ENCODE measurements around the gene SATB1. TPM values are rescaled to one million over a fixed set of nuclear protein-coding genes. Genes with fewer than 3 reads are reported as not detected.

The SATB1 gene
- total RNA-seq, 1 experiment from 2014 or later, result 0.72 TPM

DNA sequence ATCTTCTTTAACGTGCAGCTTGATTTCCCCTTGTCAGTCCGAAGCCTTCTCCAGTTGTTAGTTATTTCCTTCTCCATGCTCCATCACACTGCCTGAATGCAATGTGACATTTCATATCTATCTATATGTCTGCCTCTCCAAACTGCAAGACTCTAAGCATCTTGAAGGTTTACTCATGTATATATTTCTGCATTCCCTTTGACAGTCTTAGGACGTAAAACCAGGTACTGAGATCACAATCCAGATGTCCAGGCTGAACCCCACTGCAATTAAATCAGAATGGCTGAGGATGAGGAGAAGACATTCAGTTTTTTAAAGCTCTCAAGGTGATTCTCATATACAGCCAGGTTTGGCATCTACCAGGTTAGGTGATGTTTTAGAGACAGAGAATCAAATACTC is 6.1 kb upstream of the SATB1 start:
- DNase-seq (ENCODE audit: low read depth), result no peak

GRCh38 chr3:18428991-18429745 is 4.0 kb upstream of the SATB1 start:
- no peak for DNase-seq (ENCODE audit: low read depth)

DNA sequence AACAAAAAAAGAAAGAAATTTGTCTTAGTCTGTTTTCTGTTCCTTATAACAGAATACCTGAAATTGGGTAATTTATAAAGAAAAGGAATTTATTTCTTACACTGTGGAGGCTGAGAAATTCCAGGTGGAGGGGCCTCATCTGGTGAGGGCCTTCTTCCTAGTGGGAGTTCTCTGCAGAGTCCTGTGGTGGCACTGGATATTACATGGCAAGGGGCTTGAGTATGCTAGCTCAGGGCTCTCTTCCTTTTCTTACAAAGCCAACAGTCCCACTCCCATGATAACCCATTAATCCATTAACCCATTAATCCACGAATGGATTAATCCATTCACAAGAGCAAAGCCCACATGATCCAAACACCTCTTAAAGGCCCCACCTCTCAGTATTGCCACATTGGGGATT is 2.9 kb upstream of the SATB1 start:
- DNase-seq (ENCODE audit: low read depth), result no peak

GRCh38 chr3:18426597-18427193 is 1.6 kb upstream of the SATB1 start:
- no peak for DNase-seq (ENCODE audit: low read depth)

- no peak for DNase-seq (ENCODE audit: low read depth)
These were observed 610 bp upstream of the SATB1 start for GRCh38 chr3:18425641-18426257.

DNA sequence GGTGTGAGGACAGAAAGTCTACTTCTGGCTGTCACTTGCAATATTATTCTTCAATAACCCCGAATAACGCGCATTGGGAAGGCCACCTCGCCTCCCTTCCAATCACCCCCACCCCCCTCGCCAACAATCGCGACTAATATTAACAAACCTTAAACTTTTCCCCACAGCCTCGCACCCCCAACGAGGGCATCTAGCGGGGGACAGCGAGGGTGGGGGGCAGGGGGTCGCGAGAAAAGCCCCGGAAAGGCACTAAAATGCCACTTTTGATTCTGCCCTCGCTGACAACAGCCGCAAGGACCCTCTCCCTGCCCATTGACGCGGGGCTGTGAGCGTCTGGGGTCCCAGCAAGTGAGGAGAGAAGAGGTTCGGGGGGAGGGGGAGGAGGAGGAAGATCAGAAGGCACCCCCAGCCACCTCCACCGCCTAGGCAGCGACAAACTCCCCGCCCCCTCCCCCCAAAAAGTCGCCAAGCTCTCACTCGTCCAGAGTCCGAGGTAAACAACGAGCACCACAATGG is 868 bp downstream of the SATB1 start:
- DNase-seq (ENCODE audit: low read depth), result no peak

DNA sequence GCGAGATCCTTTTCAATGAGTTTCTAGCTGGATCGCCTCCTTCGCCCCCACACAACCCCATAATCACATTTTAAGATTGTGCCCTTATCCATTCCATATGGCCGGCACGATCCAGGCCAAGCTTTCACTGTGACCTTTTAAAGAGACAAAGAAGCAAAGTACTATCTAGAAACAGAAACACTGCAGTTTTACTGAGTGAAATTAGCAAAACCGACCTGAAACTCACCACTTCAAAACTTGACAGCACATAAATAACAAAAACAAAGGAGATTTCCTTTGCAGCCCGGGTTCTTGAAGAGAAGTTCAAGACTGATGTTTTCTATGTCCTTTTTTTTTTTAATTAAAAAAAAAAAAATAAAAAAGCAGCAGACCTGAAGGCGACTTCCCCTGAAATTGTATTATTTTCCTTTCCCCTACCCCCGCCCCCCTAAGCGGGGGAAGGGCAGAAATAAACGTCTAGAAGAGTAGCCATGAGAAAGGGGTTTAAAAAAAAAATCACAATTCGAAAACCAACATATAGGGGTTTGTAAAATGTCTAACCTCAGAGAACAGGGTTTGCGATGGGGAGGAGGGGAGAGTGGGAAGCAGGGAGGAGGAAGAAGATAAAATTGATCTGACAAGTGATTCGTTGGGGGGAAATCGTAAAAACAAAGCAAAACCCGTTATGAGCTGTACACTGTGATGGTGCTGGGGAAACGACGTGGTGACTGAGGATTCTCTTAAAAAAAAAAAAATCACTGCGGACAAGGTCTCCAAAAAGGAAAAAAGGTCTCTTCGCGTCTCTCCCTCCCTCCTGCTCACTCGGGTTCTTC is 1.5 kb downstream of the SATB1 start:
- DNase-seq (ENCODE audit: low read depth), result peak; percentile 45

DNA sequence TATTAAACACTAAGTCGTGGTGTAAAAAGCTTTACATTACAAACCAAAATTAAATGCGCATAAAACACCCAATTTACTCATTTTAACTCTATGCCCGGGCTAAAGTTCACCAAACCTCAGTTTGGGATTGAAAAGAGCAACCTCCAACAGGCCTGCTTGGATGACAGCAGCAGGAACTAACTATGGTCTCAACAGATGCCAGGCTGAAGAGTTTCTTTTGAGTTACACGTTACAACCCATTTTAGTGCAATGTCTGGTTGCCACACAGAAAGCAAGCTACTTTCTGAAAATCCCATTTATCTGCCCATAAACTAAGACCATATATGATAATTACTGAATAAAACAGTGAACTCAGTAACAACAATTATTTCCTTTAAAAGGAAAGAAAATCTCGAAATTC is 2.2 kb downstream of the SATB1 start:
- DNase-seq (ENCODE audit: low read depth), result no peak

DNA sequence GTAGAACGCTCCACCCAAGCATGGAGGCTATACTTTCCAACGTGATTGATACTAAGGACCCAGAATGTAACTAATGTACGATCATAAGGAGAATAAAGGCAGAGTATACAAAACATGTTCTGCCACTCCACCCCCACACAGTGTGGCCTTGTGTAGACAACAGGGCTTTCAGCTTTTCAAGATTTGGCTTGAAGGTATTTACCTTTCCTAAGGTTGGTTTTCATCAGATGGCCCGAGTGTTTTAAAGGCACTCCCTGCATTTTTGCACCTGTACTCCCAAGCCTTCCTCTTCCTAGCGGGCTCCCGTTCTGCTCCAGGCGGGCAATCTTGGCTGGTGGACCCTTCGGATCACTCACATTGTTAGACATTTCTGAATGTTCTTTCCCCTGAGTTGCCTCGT is 4.6 kb downstream of the SATB1 start:
- DNase-seq (ENCODE audit: low read depth), result no peak

DNA sequence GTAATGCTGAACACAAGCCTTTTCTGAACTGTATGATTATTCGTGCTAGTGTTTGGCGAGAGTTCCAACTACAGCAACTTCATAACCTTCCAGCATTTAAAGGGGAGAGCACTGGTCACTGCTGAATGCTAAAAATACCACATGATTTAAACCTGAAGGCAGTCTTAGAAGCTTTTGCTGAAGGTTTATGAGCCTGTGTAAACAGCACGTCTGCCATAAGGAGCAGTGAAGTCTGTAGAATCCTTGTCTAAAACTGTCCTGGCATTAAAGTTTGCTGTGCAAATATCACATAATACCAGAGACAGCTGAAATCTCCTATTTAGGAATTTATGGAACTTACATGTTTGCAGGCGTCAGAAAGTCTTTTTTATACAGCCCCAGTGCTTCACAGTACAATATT is 5.9 kb downstream of the SATB1 start:
- DNase-seq (ENCODE audit: low read depth), result no peak

DNA sequence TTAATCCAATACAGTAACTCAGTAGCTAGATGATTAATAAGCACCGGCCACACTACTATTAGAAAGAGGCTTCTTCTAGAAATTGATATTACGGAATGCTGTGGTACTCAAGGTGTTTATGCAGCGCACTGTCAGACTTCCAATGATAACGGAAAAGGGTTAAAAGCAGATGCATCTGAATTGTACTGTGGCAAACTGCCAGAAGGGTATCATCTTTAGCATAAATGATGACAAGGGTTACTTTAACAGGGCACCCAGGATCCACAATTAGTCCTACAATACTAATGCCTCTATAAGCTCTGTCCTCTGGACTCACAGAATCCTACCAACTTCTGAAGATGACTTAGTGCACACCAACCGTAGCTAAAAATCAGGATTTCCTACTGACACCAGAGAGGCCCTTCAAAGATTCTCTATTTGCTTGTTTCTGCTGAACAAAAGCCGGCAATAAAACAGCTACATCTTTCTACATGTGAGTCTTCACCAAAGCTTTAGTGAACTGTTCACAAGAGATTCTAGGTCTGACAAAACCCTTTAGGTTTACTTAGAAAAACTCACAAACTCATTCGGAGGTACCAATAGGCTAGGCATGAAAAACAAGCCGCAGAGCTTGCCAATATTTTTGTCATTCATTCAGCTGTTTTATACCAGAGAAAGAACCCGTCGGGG is 7.1 kb downstream of the SATB1 start:
- DNase-seq (ENCODE audit: low read depth), result no peak

DNA sequence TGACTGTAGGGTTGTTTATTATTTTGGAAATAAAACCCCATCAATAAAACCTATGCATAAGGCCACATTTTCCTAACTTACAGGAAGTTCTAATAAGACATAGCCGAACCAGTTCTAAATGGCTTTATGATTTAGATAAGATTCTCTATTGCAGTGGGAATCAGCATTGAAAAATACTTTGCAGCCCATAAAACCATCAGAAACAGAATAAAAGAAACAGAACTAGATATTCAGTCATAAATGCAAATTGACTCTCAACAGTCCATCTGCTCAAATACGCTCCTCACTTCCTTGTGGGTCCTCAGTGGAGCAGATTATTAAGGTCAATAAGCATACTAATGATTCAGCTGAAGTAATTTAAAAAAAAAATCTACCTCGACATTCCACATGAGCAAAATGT is 8.8 kb downstream of the SATB1 start:
- DNase-seq (ENCODE audit: low read depth), result no peak

DNA sequence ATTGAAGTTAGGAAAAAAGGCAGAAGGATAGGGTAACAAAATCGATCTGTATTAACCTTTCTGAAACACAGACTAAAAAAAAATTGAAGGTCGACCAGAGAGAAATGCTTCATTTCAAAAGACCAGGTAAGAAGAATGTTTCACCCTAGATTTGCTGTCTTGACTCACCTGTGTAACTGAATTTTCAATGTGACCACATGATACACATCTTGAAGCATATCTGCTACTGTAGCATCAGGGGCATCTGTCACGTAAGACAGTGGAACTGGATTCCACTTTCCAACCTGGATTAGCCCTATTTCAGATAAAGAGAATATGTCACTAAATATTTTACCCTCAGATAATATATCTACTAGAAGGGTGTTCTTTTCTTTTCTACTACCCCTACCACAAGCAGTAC is 9.3 kb downstream of the SATB1 start:
- DNase-seq (ENCODE audit: low read depth), result no peak

GRCh38 chr3:18415167-18415566 is 10.0 kb downstream of the SATB1 start:
- no peak for DNase-seq (ENCODE audit: low read depth)

GRCh38 chr3:18412684-18413083 is 12.5 kb downstream of the SATB1 start:
- no peak for DNase-seq (ENCODE audit: low read depth)

- DNase-seq (ENCODE audit: low read depth), result no peak
These were observed 13.6 kb downstream of the SATB1 start for GRCh38 chr3:18411541-18411940.

- DNase-seq (ENCODE audit: low read depth), result no peak
These were observed 14.9 kb downstream of the SATB1 start for GRCh38 chr3:18410205-18410604.

GRCh38 chr3:18409266-18409665 is 15.9 kb downstream of the SATB1 start:
- no peak for DNase-seq (ENCODE audit: low read depth)

GRCh38 chr3:18405141-18405540 is 20.0 kb downstream of the SATB1 start:
- DNase-seq (ENCODE audit: low read depth), result no peak

DNA sequence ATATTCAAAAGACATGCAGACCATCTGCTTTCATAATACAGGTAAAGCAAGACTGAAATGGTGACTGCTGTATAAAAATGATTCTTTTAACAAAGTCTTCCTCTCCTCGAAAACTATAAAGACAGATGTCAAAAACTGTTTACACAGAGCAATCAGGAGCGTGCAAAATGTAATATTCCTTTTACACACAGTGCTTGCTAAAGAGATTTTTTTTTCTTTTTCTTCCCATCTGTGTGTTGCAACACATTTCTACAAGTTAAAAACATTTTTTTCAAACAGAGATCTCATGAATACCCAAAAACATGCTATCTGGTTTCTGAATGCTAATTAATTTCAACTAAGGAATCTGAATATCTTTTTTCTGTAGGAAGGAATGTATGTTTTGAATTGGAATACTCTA is 22.1 kb downstream of the SATB1 start:
- no peak for DNase-seq (ENCODE audit: low read depth)

DNA sequence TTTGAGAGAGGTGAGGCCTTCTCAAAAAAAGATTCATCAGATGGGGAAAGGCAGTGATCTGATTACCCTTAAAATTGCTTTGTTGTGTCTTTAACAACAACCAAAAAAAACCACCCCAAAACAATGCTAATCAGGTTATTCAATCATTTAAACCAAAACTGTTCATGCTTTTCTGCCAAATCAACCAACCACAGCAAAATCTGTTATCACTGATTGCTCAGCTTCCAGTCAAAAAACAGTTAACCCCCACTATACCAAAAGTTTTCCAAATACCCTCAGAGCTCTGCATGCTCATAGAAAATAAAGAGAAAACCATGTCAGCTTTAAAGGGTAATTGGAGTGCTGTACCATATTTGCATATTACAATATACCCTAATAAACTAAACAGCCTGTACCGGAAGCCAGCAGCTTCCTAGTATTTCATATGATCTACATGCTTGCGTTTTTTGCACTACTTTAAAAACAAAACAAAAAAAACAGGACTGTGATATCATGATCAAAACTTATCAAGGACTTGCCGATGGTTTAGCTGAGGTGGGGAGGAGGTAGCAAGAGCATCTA is 22.8 kb downstream of the SATB1 start:
- no peak for DNase-seq (ENCODE audit: low read depth)

Data from RPMI7951 (cell line).